Activated CD8-positive, alpha-beta T cell treated with anti-CD3 and anti-CD28 coated beads for 36 hours (primary cell): ENCODE results near the gene RLN3. TPM values are rescaled to one million over a fixed set of nuclear protein-coding genes. Genes with fewer than 3 reads are reported as not detected.

Experiments
- ATAC-seq: fragments of 200-7000 bp; cut with Tn5 transposase; one replicate; pipeline ENCODE4 v1.10.0; 2021; ENCODE audit warnings: mild to moderate bottlenecking, moderate library complexity
- CTCF ChIA-PET: fragments of 350-600 bp; sonication (Branson Sonifier 250); formaldehyde crosslinking; loops from one replicate; lab custom pipeline; 2021; ENCODE audit warnings: antibody characterized with exemption; lab: Charles Lee
- POLR2A ChIA-PET: fragments of 350-600 bp; sonication (Branson Sonifier 250); formaldehyde crosslinking; loops from one replicate; lab custom pipeline; 2021; ENCODE audit warnings: antibody characterized with exemption; lab: Charles Lee
- DNase-seq: peaks from one replicate; pipeline ENCODE4 v3.0.0-alpha.2; 2020
- H3K27ac Mint-ChIP-seq: one replicate; pipeline ENCODE4 v1.8.0; 2021; ENCODE audit warnings: mild to moderate bottlenecking, mixed read lengths
- H3K27me3 Mint-ChIP-seq: one replicate; pipeline ENCODE4 v1.8.0; 2021; ENCODE audit warnings: mixed read lengths
- H3K36me3 Mint-ChIP-seq: one replicate; pipeline ENCODE4 v1.8.0; 2021; ENCODE audit warnings: low read depth, mixed read lengths
- H3K4me1 Mint-ChIP-seq: one replicate; pipeline ENCODE4 v1.8.0; 2021; ENCODE audit warnings: low read depth, mixed read lengths
- H3K4me3 Mint-ChIP-seq: one replicate; pipeline ENCODE4 v1.8.0; 2021; ENCODE audit warnings: mild to moderate bottlenecking, moderate library complexity, mixed read lengths
- H3K9me3 Mint-ChIP-seq: one replicate; pipeline ENCODE4 v1.8.0; 2021; ENCODE audit warnings: mixed read lengths
- CTCF ChIP-seq: fragments of 200-600 bp; IDR thresholded peaks from one replicate; pipeline ENCODE4 v1.8.0; 2022; ENCODE audit warnings: antibody characterized with exemption, mild to moderate bottlenecking
- intact Hi-C: fragments of 100-400 bp; cut with micrococcal nuclease; formaldehyde crosslinking; loops from one replicate; pipeline ENCODE4 v1.10.0; 2022
- total RNA-seq, 2 experiments: library from RNA; stranded (reverse); gene quantifications; one replicate each; pipeline ENCODE4 v1.2.3, GENCODE V29; 2021

The RLN3 gene
- total RNA-seq, 2 experiments from 2014 or later, result not detected

GRCh38 chr19:14078411-14078810 is 50.5 kb downstream of the RLN3 start:
- ATAC-seq, result no peak
- H3K4me3 Mint-ChIP-seq, result no peak overlapping the region
- H3K36me3 Mint-ChIP-seq, result no peaks in the 10 kb centered on the region
- no peak overlapping the region for H3K27ac Mint-ChIP-seq
- ChIA-PET POLR2A (interaction anchor here (0.6 to 3.1 kb wide), 2 partner anchors 11 to 199 kb away, joined by 3 to 9 read pairs; no protein-coding TSS in a partner anchor), CTCF (interaction anchor here (0.7 to 5.1 kb wide), 5 partner anchors 18 to 217 kb away, joined by 3 to 24 read pairs (median 3); partner anchors contain the start of gene PALM3)
- DNase-seq, result no peak
- intact Hi-C loops, result no loop called here
- peaks cover 21% of the 10 kb centered on the region for H3K4me1 Mint-ChIP-seq
- H3K27me3 Mint-ChIP-seq, result no peaks in the 10 kb centered on the region
- no peaks in the 10 kb centered on the region for H3K9me3 Mint-ChIP-seq
- TF ChIP-seq CTCF, result no peak

Other genes with a start within 250 kb of the RLN3 start
- gene ZSWIM4, start 232.7 kb upstream of the RLN3 start, total RNA-seq, result 1 to 10 TPM; 6.6 to 6.8 TPM
- 1 to 10 TPM in 1 of 2 experiments, under 1 TPM in 1; 0.56 to 1.3 TPM for gene NANOS3, start 151.0 kb upstream of the RLN3 start, total RNA-seq
- 1 to 10 TPM; 3.6 to 5.2 TPM for gene BRME1, start 122.0 kb upstream of the RLN3 start, total RNA-seq
- gene CC2D1A, start 121.9 kb upstream of the RLN3 start, total RNA-seq, result 10 to 100 TPM; 22.4 to 23.8 TPM
- not detected for gene PODNL1, start 89.7 kb upstream of the RLN3 start, total RNA-seq
- 10 to 100 TPM; 51.3 to 51.9 TPM for gene DCAF15, start 75.6 kb upstream of the RLN3 start, total RNA-seq
- gene RFX1, start 21.8 kb upstream of the RLN3 start, total RNA-seq, result 10 to 100 TPM; 13.3 to 14.1 TPM
- gene IL27RA, start 3.6 kb downstream of the RLN3 start, total RNA-seq, result 10 to 100 TPM; 46.5 to 48.2 TPM
- not detected for gene PALM3, start 33.9 kb downstream of the RLN3 start, total RNA-seq
- 1 to 10 TPM; 1.4 to 1.5 TPM for gene MISP3, start 44.6 kb downstream of the RLN3 start, total RNA-seq
- gene C19orf67, start 57.6 kb downstream of the RLN3 start, total RNA-seq, result not detected
- gene SAMD1, start 62.6 kb downstream of the RLN3 start, total RNA-seq, result 10 to 100 TPM; 62.1 to 66.9 TPM
- 10 to 100 TPM; 61.0 to 61.5 TPM for gene PRKACA, start 89.6 kb downstream of the RLN3 start, total RNA-seq
- 10 to 100 TPM; 53.5 to 55.3 TPM for gene ASF1B, start 108.4 kb downstream of the RLN3 start, total RNA-seq
- gene ADGRL1, start 178.0 kb downstream of the RLN3 start, total RNA-seq, result 10 to 100 TPM; 11.8 to 14.5 TPM